ENCODE data around the gene ATXN1. TPM values are rescaled to one million over a fixed set of nuclear protein-coding genes. Genes with fewer than 3 reads are reported as not detected.
"Not testable (repeated sequence)": the region's sequence is repeated elsewhere in the genome, so short reads cannot be mapped to it uniquely, and the experiment has no call there.

The ATXN1 gene
- total RNA-seq, 1 experiment from 2014 or later = 27.0 TPM

DNA sequence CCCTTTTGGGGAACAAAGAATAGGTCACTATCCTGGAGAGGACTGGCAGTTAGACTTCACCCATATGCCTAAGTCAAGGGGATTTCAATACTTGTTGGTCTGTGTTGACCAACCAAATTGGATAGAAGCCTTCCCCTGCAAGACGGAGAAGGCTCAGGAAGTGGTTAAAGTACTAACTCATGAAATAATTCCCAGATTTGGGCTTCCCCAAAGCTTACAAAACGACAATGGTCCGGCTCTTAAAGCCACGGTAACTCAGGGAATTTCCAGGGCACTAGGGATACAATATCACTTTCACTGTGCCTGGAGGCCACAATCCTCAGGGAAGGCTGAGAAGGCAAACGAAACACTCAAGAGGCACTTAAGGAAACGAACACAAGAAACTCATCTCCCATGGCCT is 299.8 kb downstream of the ATXN1 start:
- Histone ChIP-seq H3K9me3 (ENCODE audit: low read length) (no peaks in the 10 kb centered on the region), H3K79me2 (ENCODE audit: low read length) (no peaks in the 10 kb centered on the region), H4K20me1 (ENCODE audit: low read length) (no peaks in the 10 kb centered on the region), H3K4me1 (ENCODE audit: insufficient read depth, low read length) (no peaks in the 10 kb centered on the region; the same call in 1 of the 2 replicates), H3F3A (ENCODE audit: low read length, unreplicated experiment) (no peaks in the 10 kb centered on the region), H3K4me2 (ENCODE audit: low read length) (no peak overlapping the region), H3K4me3 (ENCODE audit: low read length) (no peak overlapping the region), H2AFZ (ENCODE audit: low read length) (no peak overlapping the region), H3K9ac (ENCODE audit: low read length) (no peak overlapping the region), H3K27me3 (ENCODE audit: low read length) (no peaks in the 10 kb centered on the region), H3K27ac (ENCODE audit: low read length) (no peak overlapping the region), H3K36me3 (ENCODE audit: low read depth, low read length) (no peaks in the 10 kb centered on the region), H3K9me2 (replicated peaks; ENCODE audit: low read length) (no peaks in the 10 kb centered on the region)
- ChIA-PET POLR2A (ENCODE audit: unreplicated experiment) (no interaction called here), CTCF (no interaction called here)
- intact Hi-C loops (cut with micrococcal nuclease) = no loop called here
- no peak for DNase-seq
- TF ChIP-seq, protein P1, sequence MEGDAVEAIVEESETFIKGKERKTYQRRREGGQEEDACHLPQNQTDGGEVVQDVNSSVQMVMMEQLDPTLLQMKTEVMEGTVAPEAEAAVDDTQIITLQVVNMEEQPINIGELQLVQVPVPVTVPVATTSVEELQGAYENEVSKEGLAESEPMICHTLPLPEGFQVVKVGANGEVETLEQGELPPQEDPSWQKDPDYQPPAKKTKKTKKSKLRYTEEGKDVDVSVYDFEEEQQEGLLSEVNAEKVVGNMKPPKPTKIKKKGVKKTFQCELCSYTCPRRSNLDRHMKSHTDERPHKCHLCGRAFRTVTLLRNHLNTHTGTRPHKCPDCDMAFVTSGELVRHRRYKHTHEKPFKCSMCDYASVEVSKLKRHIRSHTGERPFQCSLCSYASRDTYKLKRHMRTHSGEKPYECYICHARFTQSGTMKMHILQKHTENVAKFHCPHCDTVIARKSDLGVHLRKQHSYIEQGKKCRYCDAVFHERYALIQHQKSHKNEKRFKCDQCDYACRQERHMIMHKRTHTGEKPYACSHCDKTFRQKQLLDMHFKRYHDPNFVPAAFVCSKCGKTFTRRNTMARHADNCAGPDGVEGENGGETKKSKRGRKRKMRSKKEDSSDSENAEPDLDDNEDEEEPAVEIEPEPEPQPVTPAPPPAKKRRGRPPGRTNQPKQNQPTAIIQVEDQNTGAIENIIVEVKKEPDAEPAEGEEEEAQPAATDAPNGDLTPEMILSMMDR (conservative IDR thresholded peaks at IDR 0.05; ENCODE audit: low read depth, low read length) = no peak
- no peak for TF ChIP-seq EZH2 (IDR thresholded peaks at IDR 0.05; ENCODE audit: low read length, unreplicated experiment)
- ATAC-seq = no peak
- no TSS peak for BruUV-seq (replicated peaks)

DNA sequence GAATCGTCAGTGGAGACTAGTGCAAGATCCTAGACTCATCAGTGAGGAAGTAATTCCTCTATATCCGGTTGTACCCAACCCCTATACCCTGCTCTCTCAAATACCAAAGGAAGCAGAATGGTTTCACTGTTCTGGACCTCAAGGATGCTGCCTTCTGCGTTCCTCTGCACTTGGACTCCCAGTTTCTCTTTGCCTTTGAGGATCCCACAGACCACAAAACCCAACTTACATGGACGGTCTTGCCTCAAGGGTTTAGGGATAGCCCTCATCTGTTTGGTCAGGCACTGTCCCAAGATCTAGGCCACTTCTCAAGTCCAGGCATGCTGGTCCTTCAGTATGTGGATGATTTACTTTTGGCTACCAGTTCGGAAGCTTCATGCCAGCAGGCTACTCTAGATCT is 301.8 kb downstream of the ATXN1 start:
- DNase-seq; H3K27ac ChIP-seq (ENCODE audit: low read length); ATAC-seq; intact Hi-C loops (cut with micrococcal nuclease); H3K36me3 ChIP-seq (ENCODE audit: low read depth, low read length); H2AFZ ChIP-seq (ENCODE audit: low read length); H3K4me2 ChIP-seq (ENCODE audit: low read length); H3K4me1 ChIP-seq (ENCODE audit: insufficient read depth, low read length); H3K9me2 ChIP-seq (replicated peaks; ENCODE audit: low read length); H3K9me3 ChIP-seq (ENCODE audit: low read length); H3K4me3 ChIP-seq (ENCODE audit: low read length); H3K79me2 ChIP-seq (ENCODE audit: low read length); POLR2A ChIA-PET (ENCODE audit: unreplicated experiment); H3F3A ChIP-seq (ENCODE audit: low read length, unreplicated experiment); H4K20me1 ChIP-seq (ENCODE audit: low read length); BruUV-seq (replicated peaks); H3K9ac ChIP-seq (ENCODE audit: low read length); H3K27me3 ChIP-seq (ENCODE audit: low read length); CTCF ChIA-PET: not testable (repeated sequence)

DNA sequence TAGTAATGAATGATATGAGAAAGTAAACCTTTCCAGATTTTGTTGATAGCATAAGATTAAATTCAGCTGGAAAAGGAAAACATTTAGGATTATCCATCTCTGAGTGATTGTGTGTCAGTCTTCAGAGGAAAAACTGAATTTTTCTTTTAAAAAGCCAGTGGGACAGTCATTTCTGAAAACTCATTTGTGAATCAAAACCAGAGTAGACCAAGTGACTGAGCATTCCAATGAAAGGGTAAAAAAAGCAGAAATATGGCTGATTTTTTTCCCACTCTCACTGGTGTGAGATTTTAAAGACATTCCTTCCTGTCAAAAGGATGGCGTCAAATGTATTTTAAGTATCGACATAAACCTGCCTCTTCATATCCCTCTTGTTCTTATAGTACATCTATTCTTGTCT is 308.9 kb downstream of the ATXN1 start:
- intact Hi-C loops (cut with micrococcal nuclease) = no loop called here
- H2AFZ ChIP-seq (ENCODE audit: low read length) = no peak overlapping the region
- no peaks in the 10 kb centered on the region for H3K9me2 ChIP-seq (replicated peaks; ENCODE audit: low read length)
- H3K4me1 ChIP-seq (ENCODE audit: insufficient read depth, low read length) = peaks cover 7% of the 10 kb centered on the region; the same call in 1 of the 2 replicates
- no peaks in the 10 kb centered on the region for H3K9me3 ChIP-seq (ENCODE audit: low read length)
- H3K4me2 ChIP-seq (ENCODE audit: low read length) = no peak overlapping the region
- ChIA-PET POLR2A (ENCODE audit: unreplicated experiment) (no interaction called here), CTCF (no interaction called here)
- H3K9ac ChIP-seq (ENCODE audit: low read length) = no peak overlapping the region
- ATAC-seq = no peak
- H3K4me3 ChIP-seq (ENCODE audit: low read length) = no peak overlapping the region
- no peak for DNase-seq
- H3K79me2 ChIP-seq (ENCODE audit: low read length) = no peaks in the 10 kb centered on the region
- H3K27ac ChIP-seq (ENCODE audit: low read length) = no peak overlapping the region
- H3K27me3 ChIP-seq (ENCODE audit: low read length) = no peaks in the 10 kb centered on the region
- H3K36me3 ChIP-seq (ENCODE audit: low read depth, low read length) = no peaks in the 10 kb centered on the region
- TF ChIP-seq EZH2phosphoT487 (IDR thresholded peaks at IDR 0.05; ENCODE audit: borderline replicate concordance, low read length) (no peak), EZH2 (IDR thresholded peaks at IDR 0.05; ENCODE audit: low read length, unreplicated experiment) (no peak)
- TF ChIP-seq, protein P1 (conservative IDR thresholded peaks at IDR 0.05; ENCODE audit: low read depth, low read length) = no peak
- H4K20me1 ChIP-seq (ENCODE audit: low read length) = no peaks in the 10 kb centered on the region
- no TSS peak for BruUV-seq (replicated peaks)
- no peaks in the 10 kb centered on the region for H3F3A ChIP-seq (ENCODE audit: low read length, unreplicated experiment)

Measured in PC-3 (cell line).